ENCODE data around the gene RWDD1. TPM values are rescaled to one million over a fixed set of nuclear protein-coding genes. Genes with fewer than 3 reads are reported as not detected.
A peak's percentile ranks its signal among the peaks of the same experiment; 100 is the strongest.

Gene RWDD1
- total RNA-seq, 2 experiments from 2014 or later, result 44.3 to 46.0 TPM

DNA sequence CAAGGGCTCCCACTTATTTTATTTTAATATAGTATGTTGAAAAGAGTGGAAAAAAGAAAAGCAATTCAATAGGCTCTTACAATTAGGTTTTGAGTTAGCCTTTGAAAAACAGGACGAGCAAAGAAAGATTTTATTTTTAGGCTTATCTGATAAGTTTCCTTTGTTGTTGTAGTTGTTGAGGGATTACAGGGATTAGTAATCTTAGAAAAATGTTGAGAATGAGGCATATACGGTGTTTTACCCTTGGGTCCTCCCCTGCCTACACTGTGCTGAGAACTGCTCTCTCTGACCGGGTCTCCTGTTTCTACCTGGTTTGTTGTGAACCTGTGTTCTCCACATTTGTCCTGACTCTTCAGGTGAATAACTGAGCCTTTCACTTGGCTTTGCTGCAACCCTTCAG is 42.5 kb upstream of the RWDD1 start:
- Mint-ChIP-seq H3K9me3 (no peaks in the 10 kb centered on the region), H3K4me3 (no peak overlapping the region), H3K27me3 (peaks cover 10% of the 10 kb centered on the region), H3K27ac (no peak overlapping the region), H3K36me3 (ENCODE audit: low read depth) (no peaks in the 10 kb centered on the region), H3K4me1 (ENCODE audit: low read depth) (no peaks in the 10 kb centered on the region)
- ATAC-seq (no peak), DNase-seq (no peak)
- TF ChIP-seq, protein P1, sequence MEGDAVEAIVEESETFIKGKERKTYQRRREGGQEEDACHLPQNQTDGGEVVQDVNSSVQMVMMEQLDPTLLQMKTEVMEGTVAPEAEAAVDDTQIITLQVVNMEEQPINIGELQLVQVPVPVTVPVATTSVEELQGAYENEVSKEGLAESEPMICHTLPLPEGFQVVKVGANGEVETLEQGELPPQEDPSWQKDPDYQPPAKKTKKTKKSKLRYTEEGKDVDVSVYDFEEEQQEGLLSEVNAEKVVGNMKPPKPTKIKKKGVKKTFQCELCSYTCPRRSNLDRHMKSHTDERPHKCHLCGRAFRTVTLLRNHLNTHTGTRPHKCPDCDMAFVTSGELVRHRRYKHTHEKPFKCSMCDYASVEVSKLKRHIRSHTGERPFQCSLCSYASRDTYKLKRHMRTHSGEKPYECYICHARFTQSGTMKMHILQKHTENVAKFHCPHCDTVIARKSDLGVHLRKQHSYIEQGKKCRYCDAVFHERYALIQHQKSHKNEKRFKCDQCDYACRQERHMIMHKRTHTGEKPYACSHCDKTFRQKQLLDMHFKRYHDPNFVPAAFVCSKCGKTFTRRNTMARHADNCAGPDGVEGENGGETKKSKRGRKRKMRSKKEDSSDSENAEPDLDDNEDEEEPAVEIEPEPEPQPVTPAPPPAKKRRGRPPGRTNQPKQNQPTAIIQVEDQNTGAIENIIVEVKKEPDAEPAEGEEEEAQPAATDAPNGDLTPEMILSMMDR (IDR thresholded peaks at IDR 0.05), result no peak
- intact Hi-C loops (cut with micrococcal nuclease), result no loop called here
- CTCF ChIA-PET, result interaction anchor here (0.7 kb wide), 1 partner anchor 252 kb away, joined by 3 read pairs; no protein-coding TSS in a partner anchor
- POLR2A ChIA-PET, result no interaction called here

DNA sequence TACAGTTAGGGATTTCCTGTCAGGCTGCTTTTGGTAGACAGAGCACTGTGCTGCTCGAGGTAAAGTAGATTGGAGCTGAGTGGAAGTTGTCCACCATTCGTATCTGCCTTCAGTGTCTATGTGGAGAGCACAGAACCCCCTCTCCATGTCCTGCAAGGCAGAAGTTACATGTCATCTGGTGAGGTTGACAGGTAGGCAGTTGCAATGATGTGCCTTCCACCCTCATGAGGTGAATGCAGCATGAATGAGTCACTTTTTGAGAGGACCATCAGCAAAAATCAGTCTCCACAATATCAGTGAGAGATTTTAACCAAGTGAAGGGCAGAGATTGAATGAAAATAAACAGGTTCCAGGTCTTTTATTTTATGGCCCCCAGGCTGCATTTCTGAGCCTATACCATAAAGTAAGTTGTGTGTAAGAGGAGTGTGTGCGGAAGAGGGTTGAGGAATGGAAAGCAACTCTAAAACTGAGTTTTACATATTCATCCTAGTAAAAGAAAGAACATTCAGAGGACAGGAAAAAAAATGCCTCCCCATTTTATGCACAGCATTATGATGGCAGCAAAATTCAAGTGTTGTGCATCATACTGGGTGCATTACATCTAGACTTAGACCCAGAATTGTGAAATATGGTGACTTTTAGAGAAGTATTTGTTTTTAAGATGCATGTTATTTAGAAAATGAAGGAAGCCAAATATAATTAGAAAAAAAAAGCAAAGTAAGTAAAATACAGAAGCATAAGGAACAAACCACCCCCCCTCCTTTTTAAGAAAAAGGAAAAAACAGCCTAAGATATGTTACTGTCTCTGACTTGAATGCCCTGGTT is 41.6 kb upstream of the RWDD1 start:
- no peaks in the 10 kb centered on the region for H3K4me1 Mint-ChIP-seq (ENCODE audit: low read depth)
- intact Hi-C loops (cut with micrococcal nuclease), result loop anchor here (5.0 kb wide), 1 partner anchor 87 kb away; no protein-coding TSS in a partner anchor
- DNase-seq (no peak), ATAC-seq (no peak)
- peaks cover 12% of the 10 kb centered on the region for H3K27me3 Mint-ChIP-seq
- ChIA-PET CTCF (interaction anchor here (0.7 to 1.2 kb wide), 2 partner anchors 242 to 253 kb away, joined by 3 to 9 read pairs; no protein-coding TSS in a partner anchor), POLR2A (no interaction called here)
- TF ChIP-seq, protein P1 (IDR thresholded peaks at IDR 0.05), result no peak
- H3K36me3 Mint-ChIP-seq (ENCODE audit: low read depth), result no peaks in the 10 kb centered on the region
- no peak overlapping the region for H3K27ac Mint-ChIP-seq
- no peaks in the 10 kb centered on the region for H3K9me3 Mint-ChIP-seq
- no peak overlapping the region for H3K4me3 Mint-ChIP-seq

DNA sequence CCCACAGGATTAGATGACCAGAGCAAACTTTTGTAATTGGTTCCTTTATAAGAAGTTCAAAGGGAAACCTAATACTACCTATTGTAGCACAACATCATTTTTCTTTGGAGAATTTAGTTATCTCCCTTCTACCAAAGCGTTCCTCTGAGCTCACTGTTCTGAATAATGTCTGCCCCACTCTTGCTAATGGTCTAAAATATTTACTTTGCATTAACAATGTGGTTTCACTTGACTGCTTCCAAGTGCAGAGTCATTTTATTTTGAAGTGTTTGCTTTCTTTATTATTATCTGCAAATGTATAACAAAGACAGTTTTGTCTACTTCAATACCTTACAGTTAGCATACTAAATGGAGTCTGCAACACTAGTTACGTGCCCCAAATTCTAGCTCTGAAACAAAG is 40.9 kb upstream of the RWDD1 start:
- ATAC-seq (no peak), DNase-seq (no peak)
- ChIA-PET CTCF (interaction anchor here (1.2 kb wide), 1 partner anchor 242 kb away, joined by 9 read pairs; no protein-coding TSS in a partner anchor), POLR2A (no interaction called here)
- H3K4me1 Mint-ChIP-seq (ENCODE audit: low read depth), result no peaks in the 10 kb centered on the region
- intact Hi-C loops (cut with micrococcal nuclease), result loop anchor here (5.0 kb wide), 1 partner anchor 88 kb away; no protein-coding TSS in a partner anchor
- no peaks in the 10 kb centered on the region for H3K36me3 Mint-ChIP-seq (ENCODE audit: low read depth)
- TF ChIP-seq, protein P1 (IDR thresholded peaks at IDR 0.05), result no peak
- H3K27me3 Mint-ChIP-seq, result peaks cover 12% of the 10 kb centered on the region
- H3K27ac Mint-ChIP-seq, result no peak overlapping the region
- H3K9me3 Mint-ChIP-seq, result no peaks in the 10 kb centered on the region
- no peak overlapping the region for H3K4me3 Mint-ChIP-seq

- peak; percentile 81 for DNase-seq
- Mint-ChIP-seq H3K27me3 (peaks cover 10% of the 10 kb centered on the region), H3K4me1 (ENCODE audit: low read depth) (no peaks in the 10 kb centered on the region)
Observed at GRCh38 chr6:116531675-116532570, 39.4 kb upstream of the RWDD1 start.

More at GRCh38 chr6:116531675-116532570, 39.4 kb upstream of the RWDD1 start:
- ChIA-PET CTCF (interaction anchor here (0.6 to 4.5 kb wide), 15 partner anchors 9 to 313 kb away, joined by 3 to 69 read pairs (median 5); no protein-coding TSS in a partner anchor), POLR2A (no interaction called here)
- Mint-ChIP-seq H3K9me3 (no peaks in the 10 kb centered on the region), H3K4me3 (no peak overlapping the region), H3K36me3 (ENCODE audit: low read depth) (no peaks in the 10 kb centered on the region), H3K27ac (no peak overlapping the region)
- TF ChIP-seq, protein P1 (IDR thresholded peaks at IDR 0.05), result peak; percentile 93
- intact Hi-C loops (cut with micrococcal nuclease), result loop anchor here (1.0 to 5.0 kb wide), 2 partner anchors 90 to 245 kb away; no protein-coding TSS in a partner anchor
- ATAC-seq, result peak; percentile 91

All from activated CD8-positive, alpha-beta T cell treated with anti-CD3 and anti-CD28 coated beads for 36 hours (primary cell).